IMR-90 (cell line): Measurements from ENCODE around the gene TLL1.

Experiments used
- CEBPB ChIP-seq: IDR thresholded peaks from 2 replicates; pipeline ENCODE4 v1.6.1; 2012; ENCODE audit warnings: low read depth, low read length, improper control_type of control experiment
- CTCF ChIP-seq: conservative IDR thresholded peaks from 2 replicates; pipeline ENCODE4 v1.5.1; 2012; ENCODE audit warnings: mild to moderate bottlenecking, low read depth, low read length, improper control_type of control experiment
- MAZ ChIP-seq: IDR thresholded peaks from 2 replicates; pipeline ENCODE4 v1.6.1; 2012; ENCODE audit warnings: low read depth, mild to moderate bottlenecking, low read length, improper control_type of control experiment, moderate library complexity, borderline replicate concordance
- MXI1 ChIP-seq: IDR thresholded peaks from 2 replicates; pipeline ENCODE4 v1.6.1; 2012; ENCODE audit warnings: low read depth, mild to moderate bottlenecking, low read length, moderate library complexity, borderline replicate concordance
- NFE2L2 ChIP-seq: fragments of 150-350 bp; IDR thresholded peaks from 2 replicates; pipeline ENCODE4 v1.6.1; 2016; ENCODE audit warnings: low read depth, mild to moderate bottlenecking, low read length
- POLR2A ChIP-seq: IDR thresholded peaks from 2 replicates; pipeline ENCODE4 v1.6.1; 2012; ENCODE audit warnings: mild to moderate bottlenecking, low read depth, low read length
- RAD21 ChIP-seq: IDR thresholded peaks from 2 replicates; pipeline ENCODE4 v1.6.1; 2012; ENCODE audit warnings: low read length, improper control_type of control experiment
- RCOR1 ChIP-seq: IDR thresholded peaks from 2 replicates; pipeline ENCODE4 v1.6.1; 2012; ENCODE audit warnings: mild to moderate bottlenecking, low read length, improper control_type of control experiment; ENCODE audit not compliant: insufficient replicate concordance
- RFX5 ChIP-seq: IDR thresholded peaks from 2 replicates; pipeline ENCODE4 v1.8.0; 2012; ENCODE audit warnings: low read depth, mild to moderate bottlenecking, low read length, moderate library complexity
- SMC3 ChIP-seq: fragments of 150-350 bp; IDR thresholded peaks from 2 replicates; pipeline ENCODE4 v1.6.1; 2016; ENCODE audit warnings: low read depth, mild to moderate bottlenecking, antibody characterized with exemption, low read length, moderate library complexity
- USF2 ChIP-seq: fragments of 150-350 bp; IDR thresholded peaks from 2 replicates; pipeline ENCODE4 v1.6.1; 2017; ENCODE audit warnings: mild to moderate bottlenecking, antibody characterized with exemption, low read length, low read depth

GRCh38 chr4:165953181-165953580, 80.1 kb downstream of the TLL1 start:
- TF ChIP-seq POLR2A = no peak
- TF ChIP-seq CTCF = no peak
- TF ChIP-seq RCOR1 = no peak
- no peak for TF ChIP-seq NFE2L2
- TF ChIP-seq RAD21 = no peak
- no peak for TF ChIP-seq RFX5
- no peak for TF ChIP-seq MAZ
- no peak for TF ChIP-seq SMC3
- no peak for TF ChIP-seq USF2
- no peak for TF ChIP-seq CEBPB
- TF ChIP-seq MXI1 = no peak
